Measurements from ENCODE around the gene NTNG2.
A peak's percentile ranks its signal among the peaks of the same experiment; 100 is the strongest.

NTNG2 gene

DNA sequence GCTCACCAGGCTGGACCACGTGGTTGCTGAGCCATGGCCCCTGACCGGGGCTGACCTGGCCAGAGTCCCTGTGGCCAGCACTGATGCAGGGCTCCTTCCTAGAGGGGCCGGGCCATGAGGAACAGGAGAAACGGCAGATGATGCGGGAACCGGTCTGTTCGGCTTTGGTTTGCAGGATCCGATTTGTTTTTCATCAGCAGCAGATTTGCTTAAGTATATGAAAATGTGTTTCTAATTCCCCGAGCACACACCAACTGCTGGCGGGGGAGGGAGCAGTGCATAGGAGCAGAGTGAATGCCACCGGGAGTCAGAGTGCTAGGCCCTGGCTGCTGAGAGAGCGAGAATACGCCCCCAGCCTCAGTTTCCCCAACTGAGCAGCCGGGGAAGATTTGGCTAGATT, 13.6 kb downstream of the NTNG2 start:
- no peak for DNase-seq

DNA sequence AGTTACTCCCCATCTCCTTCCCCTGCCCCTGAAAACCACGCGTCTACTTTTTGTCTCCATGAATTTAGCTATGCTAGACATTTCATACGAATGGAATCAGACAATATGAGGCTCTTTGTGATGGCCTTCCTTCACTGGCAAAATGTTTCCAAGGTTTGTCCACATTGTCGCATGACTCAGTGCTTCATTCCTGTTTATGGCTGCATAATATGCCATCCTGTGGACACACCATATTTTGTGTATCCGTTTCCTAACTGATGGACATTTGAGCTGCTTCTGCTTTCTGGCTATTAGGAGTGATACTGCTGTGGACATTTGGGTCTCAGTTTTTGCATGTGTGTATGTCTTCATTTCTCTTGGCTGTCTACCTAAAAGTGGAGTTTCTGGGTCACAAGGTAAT, 14.5 kb downstream of the NTNG2 start:
- no peak for DNase-seq

DNA sequence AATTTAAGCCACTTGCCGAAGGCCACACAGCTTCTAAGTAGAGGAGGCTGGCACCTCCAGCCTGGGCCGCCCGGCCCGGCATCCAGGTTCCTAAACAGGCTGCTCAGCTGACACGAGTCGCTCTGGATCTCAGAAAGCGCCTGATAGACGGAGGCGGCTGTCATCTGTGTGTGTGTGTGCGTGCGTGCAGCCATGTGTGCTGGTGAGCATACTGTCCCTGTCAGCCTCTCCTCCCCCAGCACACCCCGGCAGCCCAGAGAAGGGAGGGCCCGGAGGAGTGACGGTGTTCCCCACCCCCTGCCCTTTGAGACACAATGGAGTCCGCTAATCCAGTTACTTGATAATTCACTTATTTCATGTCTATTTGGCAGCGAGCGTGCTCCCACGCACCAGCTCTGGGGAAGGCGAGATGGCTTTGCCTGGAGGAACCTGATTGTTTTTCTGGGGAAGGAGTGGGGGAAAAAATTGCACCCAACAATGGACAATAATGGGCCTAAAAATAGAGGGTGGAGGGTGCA, 20.0 kb downstream of the NTNG2 start:
- DNase-seq, result no peak

DNA sequence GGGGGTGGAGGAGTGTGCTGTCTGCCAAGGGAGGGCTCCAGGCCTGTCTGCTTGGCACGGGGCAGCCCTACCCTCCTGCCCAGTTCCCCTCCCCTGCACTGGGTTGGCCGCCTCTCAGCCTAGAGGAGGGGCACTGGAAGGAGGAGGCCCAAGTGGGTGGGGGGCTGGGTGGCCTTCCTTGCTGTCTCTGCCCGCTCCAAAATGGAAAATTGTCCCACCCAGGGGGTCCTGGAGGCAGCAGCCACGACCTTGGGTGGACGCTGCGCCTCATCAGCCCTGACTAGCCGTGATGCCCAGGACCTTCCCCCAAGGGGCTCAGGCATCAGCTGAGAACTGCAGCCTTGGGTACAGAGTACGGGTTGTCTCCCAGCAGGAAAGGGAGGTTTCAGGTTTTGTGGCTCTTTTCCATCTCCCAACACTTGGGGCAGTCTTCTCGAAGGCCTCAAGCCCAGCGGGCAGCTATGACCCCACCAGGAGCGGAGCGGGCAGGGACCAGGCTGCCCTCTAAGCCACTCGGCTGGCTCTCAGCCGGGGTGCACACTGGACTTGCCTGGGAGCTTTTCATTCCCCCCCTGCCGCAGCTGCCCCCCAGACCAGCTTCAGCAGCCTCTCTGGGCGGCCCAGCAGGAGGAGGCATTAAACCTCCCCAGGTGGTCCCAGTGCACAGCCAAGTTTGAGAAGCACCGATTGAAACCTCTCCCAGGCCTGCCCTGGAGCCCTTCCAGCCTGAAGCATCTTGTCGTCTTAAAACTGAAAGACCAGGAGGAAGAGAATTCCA, 20.6 kb downstream of the NTNG2 start:
- no peak for DNase-seq

DNA sequence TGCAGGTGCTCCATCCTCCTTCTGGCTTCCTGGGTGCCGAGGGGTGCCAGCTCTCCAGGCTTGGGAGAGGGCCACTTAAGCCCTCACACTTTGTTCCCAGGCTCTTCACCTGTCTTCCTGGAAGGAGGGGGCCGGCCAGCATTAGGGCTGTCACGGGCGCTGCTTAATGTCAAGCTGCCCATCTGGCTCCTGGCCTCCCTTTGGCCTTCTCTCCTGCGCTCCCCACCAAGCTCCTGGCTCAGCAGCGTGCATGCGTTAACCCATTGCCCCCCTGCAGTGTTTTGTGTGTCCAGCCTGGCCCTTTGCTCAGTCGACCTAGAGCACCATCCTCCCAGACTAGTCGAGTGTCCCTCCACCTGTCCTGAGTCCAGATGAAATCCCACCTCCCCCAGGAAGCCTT, 21.3 kb downstream of the NTNG2 start:
- no peak for DNase-seq

DNA sequence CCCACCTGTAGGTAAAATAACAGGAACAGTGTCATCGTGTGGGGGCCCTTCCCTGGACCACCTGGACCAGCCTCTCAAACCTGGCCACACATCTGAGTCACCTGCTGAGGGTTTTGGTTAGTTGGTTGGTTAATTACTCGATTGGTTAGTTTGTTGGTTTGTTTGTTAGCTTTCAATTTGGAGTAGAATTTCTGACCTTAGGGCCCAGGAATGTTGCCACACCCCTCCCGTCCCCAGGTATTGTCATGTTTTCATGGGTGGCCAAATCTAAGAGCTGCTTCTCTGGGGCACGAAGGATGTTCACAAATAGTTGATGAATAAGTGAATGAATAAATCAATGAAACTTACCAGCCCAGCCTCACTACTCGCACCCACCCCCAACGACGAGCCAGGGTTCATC, 21.9 kb downstream of the NTNG2 start:
- DNase-seq, result no peak

DNA sequence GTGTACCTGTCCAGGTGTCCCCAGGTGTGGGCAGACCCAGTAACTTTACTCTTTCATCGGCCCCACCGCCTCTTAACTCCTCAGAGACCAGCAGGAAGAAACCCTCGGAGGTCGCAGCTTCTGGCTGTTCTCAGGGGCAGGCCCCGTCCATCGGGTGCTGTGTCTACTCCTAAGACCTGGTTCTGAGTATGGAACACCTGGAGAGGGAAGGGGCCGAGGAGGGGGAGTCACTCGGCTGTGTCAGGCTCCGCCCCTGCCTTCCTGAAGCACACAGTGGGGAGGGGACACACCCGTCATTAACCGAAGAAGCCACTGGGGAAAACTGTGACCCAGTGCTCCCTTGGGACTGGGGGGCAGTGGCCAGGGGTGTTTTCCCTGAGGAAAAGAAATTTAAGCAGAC, 22.3 kb downstream of the NTNG2 start:
- no peak for DNase-seq

DNA sequence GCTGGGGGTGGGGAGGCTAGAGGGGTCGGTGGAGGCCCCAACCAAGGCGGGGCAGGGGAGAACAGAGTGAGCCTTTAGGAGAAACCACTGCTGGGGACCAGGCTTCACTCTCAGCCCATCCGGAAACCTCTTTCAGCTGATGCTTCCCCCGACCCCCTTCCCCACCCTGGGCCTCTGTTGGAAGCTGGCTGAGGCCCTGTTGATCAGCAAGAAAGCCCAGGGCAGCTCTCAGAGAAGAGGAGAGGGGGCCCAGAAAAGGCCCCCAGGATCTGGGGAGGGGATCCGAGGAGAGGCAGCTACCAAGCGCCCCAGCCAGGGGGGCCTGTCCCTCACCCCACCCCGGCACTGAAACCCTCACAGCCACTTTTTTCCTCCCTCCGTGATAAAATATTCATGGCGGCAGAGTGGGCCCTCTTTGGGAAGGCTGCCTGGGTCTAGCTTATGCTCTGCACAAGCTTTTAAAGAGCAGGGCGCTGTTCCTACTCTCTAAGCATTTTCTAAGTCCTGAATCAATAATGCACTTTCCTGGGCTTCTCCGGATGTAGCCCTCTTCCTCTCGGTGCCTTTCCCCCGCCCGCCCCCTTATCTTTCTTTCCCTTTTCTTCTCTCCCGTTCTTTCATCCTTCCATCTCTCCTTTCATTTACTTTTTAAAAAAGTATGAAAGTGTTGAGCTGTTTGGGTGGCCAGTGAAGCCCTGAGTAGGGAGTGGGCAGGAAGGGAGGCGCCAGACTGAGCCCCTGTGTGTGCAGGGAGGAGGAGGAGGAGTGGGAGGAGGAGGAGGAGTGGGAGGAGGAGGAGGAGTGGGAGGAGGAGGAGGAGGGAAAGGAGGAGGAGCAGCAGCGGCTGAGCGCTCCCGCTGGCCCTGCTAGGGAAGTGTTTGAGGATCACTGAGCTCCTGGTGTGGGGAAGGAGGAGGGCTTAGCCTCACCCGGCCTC, 23.5 kb downstream of the NTNG2 start:
- DNase-seq, result no peak

DNA sequence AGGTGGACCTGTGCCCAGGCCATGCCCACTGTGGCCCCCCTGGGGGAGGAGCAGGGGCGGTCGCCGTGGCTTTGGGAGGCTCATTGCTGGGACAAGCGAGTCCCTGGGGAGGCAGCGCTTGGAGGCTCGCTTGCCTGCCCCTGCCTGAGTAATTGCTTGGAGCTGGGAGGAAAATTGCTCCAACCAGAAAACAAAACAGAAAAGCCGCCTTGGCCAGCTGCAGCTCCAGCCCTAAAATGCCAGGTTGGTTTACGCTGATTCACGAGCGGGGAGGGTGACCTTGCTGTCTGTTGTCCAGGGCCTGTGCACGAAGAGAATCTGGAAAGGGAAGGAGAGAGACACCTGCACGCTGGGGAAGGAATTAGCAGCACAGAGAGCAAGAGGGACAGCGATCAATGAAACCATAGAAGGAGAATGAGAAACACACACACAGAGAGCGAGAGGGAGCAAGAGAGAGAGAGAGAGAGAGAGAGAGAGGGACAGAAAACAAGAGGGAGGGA, 25.3 kb downstream of the NTNG2 start:
- DNase-seq, result no peak

DNA sequence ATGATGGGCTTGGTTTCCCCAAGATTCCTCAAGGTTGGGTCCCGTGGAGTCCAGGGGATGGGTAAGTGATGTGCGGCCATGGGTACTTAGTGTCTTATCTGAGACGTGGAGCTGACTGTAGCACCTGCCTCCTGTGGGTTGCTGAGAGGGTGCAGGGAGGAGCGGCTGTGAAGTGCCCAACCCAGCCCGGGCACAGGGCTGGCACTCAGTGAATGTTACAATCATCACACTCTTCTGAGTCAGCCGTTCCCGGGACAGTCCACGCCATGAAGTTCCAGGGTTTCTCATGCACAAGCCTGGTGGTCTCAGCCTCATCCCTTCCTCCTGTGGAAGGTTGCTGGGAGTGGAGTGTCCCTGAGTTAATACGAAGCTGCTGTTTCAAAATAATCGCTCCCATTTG, 29.1 kb downstream of the NTNG2 start:
- DNase-seq, result no peak

DNA sequence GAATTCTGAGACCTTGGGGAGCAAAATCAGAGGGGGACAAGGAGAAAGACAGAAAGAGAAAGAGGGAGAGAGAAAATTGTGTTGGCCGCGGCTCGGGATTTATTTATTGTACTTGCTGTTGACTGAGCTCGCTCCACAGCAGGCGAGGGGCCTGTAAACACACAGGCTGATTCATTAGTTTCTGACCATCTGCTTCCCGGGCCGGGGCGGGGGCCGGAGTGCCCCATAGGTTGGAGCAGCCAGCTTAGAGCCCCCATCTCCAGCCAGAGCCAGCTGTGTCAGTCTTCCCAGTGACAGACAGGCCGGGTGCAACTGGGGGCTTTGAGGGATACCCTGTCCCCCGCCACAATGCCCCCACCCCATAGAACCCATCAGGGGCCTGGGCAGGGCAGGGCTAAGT, 30.9 kb downstream of the NTNG2 start:
- no peak for DNase-seq

DNA sequence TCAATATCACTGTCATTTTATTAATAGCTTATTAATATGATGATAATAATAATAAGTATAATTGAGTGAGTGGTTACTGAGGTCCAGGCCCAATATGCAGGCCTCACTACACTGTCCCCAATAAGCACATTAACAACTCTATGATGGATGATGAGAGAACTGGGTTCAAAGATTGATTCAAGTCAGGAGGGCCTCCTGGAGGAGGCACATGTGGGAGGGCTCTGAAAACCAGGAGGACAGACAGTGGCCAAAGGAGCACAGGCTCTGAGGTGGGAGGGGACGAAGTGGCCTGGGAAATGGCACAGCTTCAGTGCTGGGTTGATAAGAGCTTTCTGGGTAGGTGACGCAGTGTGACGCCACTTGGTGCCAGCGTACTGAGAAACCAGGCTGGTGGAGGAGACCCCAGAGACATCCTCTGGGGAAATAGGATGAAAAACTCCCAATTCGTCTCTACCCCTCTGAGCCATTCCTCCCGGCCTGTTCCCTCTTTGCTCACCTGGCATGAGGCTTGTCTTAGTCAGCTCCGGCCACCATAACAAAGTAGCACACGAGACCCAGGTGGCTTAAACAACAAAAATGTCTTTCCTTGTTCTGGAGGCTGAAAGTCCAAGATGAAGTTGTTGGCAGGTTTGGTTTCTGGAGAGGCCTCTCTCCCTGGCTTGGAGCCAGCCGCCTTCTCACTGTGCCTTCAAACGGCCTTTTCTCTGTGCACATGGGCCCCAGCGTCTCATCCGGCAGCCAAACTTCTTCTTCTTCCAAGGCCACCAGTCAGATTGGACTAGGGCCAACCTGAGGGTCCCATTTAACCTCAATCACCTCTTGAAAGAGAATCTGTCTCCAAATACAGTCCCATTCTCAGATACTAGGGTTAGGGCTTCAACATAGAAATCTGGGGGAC, 31.6 kb downstream of the NTNG2 start:
- DNase-seq, result no peak

DNA sequence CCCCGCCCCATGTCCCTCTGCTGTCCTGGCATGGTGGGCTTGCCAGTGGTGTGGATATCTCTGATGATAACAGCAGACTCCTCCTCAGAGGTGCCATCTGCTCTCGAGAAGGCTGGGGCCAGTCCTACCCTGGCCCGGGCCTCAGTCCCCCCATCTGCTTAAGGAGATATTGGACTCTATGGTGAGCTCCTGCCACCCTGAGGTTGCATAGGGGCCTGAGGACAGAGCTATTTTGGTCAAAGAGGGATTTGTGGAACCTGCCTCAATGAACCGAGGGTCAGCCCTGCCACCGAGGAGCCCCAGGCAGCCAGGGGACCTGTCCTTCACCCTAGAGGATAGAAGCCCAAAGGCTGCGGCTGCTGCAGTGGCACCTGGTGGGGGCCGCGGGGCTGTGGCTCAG, 32.6 kb downstream of the NTNG2 start:
- no peak for DNase-seq

DNA sequence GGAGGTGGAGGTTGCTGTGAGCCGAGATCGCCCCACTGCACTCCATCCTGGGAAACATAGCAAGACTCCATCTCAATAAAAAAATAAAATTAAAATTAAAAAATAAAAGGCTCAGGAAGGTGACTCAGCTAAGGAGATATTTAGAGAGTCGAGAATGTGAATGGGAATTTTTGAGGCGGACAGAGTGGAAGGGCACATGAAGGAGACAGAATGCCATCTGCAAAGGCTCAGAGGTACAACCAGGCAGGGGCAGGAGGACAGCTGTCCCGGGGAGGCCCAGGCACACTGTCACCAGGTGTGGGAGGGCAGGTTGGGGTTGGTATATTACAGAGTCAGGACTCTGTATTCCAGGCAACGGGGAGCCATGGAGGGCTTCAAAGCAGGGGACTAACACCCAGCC, 35.5 kb downstream of the NTNG2 start:
- no peak for DNase-seq

DNA sequence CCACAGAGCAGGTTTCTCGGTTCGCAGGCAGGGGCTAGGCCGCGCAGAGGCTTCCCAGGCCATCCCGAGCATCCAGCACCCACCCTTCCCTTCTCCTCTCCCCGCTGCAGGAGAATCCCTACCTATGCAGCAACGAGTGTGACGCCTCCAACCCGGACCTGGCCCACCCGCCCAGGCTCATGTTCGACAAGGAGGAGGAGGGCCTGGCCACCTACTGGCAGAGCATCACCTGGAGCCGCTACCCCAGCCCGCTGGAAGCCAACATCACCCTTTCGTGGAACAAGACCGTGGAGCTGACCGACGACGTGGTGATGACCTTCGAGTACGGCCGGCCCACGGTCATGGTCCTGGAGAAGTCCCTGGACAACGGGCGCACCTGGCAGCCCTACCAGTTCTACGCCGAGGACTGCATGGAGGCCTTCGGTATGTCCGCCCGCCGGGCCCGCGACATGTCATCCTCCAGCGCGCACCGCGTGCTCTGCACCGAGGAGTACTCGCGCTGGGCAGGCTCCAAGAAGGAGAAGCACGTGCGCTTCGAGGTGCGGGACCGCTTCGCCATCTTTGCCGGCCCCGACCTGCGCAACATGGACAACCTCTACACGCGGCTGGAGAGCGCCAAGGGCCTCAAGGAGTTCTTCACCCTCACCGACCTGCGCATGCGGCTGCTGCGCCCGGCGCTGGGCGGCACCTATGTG, 36.1 kb downstream of the NTNG2 start:
- no peak for DNase-seq

DNA sequence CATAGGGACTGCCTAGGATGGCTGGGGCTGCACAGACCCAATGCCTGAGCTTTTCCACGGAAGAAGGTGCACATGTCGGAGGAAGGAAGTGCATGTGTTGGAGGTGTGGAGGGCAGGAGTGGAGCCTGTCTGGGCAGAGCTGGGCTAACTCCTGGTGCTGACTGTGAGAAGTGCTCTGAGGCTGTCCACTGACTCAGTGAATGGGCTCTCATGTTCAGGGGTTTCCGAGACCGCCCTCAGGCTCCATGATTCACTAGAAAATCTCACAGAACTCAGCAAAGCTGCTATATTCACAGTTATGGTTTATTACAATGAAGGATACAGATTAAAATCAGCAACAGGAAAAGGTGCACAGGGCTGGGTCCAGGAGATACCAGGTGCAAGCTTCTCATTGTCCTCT, 37.2 kb downstream of the NTNG2 start:
- no peak for DNase-seq

DNA sequence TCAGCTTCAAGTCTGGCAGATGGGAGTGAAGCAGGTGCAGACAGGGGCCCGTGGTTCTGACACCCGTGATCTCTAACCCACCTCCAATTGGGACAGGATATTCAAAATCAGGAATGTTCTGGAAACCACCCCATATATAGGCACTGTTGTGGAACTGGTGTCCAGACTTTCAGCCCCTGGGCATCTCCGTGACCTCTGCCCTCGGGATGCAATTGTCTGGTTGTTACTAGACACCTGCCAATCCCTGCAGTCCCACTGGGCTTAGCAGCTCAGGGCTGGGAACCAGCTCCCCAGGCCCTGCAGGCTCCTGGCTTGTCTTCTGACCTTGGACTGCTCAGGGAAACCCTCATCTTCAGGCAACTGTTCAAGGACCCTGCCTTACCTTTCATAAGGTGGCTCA, 38.8 kb downstream of the NTNG2 start:
- no peak for DNase-seq

DNA sequence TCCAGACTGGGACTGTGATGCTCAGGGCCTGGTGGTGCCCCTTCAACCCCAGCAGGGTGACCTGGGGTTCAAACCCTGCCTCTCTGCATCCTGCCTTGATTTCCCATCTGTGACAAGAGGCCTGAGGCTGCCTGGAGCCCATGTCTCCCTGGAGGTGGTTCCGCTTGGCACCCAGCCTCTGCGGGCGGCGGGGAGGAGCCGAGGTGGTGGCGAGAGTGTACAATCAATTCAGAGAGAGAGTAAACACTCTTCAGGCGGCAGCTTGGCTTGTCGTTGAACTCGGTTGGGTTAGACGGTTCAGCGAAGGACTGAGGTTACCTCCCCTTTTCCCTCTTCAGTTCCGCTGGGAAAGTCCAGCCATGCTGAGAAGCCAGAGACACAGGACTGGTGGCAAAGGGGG, 39.3 kb downstream of the NTNG2 start:
- DNase-seq, result peak; percentile 65

DNA sequence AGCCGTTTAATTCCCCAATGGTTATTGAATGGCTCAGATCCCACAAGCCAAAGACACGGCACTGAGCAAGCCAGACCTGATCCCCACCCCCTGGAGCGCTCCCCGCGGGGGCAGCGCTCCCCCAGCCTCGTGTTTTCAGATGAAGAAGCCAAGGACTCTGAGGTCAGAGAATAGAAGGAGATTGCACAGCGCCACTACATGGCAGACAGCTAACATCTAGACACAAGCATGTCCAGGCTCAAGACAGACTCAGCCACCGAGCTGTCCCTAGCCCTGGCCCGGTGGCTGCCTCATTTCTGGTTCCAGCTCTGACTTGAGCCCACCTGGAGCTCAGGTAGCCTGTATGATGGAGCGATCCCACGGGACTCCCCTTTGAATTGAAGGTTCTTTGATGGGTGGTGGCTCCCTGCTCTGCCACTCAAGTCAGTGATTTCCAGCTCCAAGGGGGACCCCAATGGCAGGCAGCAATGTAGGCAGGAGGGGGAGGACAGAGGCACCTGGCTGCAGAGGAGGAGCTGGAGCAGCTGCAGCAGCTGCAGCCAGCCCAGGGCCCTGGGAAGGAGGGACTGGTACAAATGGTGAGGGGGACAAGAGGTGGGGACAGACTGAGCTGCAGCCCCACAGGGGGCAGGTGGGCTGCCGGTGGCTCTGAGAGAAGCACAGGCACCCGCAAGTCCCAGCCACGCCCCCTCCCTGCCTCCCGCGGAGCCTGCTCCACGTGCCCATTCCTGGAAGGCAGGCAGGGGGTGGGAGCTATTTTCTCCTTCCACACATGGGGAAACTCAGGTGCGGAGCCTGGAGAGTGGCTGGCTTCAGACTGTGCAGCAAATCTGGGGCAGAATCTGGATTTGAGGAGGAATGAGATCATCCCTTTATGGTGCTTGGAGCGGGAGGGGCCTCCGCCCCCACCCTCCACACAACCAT, 40.2 kb downstream of the NTNG2 start:
- no peak for DNase-seq

DNA sequence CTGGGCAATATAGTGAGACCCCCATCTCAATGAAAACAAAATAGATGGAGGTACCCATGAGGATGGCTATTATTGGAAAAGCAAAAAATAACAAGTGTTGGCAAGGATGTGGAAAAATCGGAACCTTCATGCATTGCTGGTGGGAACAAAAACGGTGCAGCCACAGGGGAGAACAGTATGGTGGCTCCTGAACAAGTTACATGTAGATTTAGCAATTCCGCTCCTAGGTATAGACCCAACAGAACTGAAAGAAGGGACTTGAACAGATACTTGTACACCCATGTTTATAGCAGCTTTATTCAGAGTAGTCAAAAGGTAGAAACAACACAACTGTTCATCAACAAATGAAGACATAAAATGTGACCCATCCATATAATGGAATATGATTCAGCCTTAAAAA, 43.0 kb downstream of the NTNG2 start:
- DNase-seq, result no peak

DNA sequence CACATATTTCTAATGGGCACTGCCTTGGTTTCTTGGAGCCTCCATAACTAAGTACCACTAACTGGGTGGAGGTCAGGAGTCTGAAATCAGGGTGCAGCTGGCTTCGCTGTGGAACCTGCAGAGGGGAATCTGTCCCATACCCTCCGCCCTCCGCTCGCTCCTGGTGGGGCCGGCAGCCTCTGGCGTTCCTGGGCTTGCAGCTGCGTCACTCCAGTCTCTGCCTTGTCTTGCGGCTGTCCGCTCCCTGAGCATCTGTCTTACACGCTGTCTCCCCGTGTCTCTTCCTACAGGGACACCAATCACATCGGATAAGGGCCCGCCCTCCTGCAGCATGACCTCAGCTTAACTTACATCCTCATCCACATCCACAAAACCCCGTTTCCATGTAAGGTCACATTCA, 45.4 kb downstream of the NTNG2 start:
- DNase-seq, result no peak
